Panc1 (cell line): Measurements from ENCODE around the gene DHX8. TPM values are rescaled to one million over a fixed set of nuclear protein-coding genes. Genes with fewer than 3 reads are reported as not detected.

Experiments used
- ATAC-seq: fragments of 200-7000 bp; cut with Tn5 transposase; 2 replicates; pipeline ENCODE4 v1.9.1; 2020; ENCODE audit warnings: mild to moderate bottlenecking, moderate library complexity
- BruUV-seq: library from RNA; stranded (reverse); fragments of 400-500 nt; replicated peaks from 2 replicates; lab custom pipeline; 2021; lab: Mats Ljungman, UMichigan
- CTCF ChIA-PET: fragments of 300-600 bp; sonication (Branson Sonifier 250); formaldehyde crosslinking; loops from one replicate; lab custom pipeline; 2022; ENCODE audit warnings: antibody characterized with exemption; lab: Charles Lee
- POLR2A ChIA-PET: fragments of 300-600 bp; sonication (Branson Sonifier 250); formaldehyde crosslinking; loops from one replicate; lab custom pipeline; 2022; ENCODE audit warnings: antibody characterized with exemption; lab: Charles Lee
- DNase-seq: peaks from one replicate; pipeline ENCODE4 v3.0.0-alpha.2; 2010; ENCODE audit warnings: low read depth, low spot score
- H3K27ac ChIP-seq: 2 replicates; pipeline ENCODE4 v1.5.1; 2011; ENCODE audit warnings: mild to moderate bottlenecking, low read length, inconsistent platforms
- H3K27me3 ChIP-seq: fragments of 200-500 bp; sonication (Bioruptor generic); 2 replicates; pipeline ENCODE4 v1.6.0; 2014; ENCODE audit warnings: low read length, inconsistent platforms; ENCODE audit not compliant: control insufficient read depth, insufficient read depth
- H3K36me3 ChIP-seq: fragments of 200-500 bp; sonication (Bioruptor generic); 2 replicates; pipeline ENCODE4 v1.5.1; 2014; ENCODE audit warnings: inconsistent platforms, mild to moderate bottlenecking, low read length, moderate library complexity; ENCODE audit not compliant: control insufficient read depth, insufficient read depth
- H3K4me1 ChIP-seq: 2 replicates; pipeline ENCODE4 v1.5.1; 2011; ENCODE audit warnings: inconsistent platforms, mild to moderate bottlenecking, low read length, moderate library complexity; ENCODE audit not compliant: control insufficient read depth, insufficient read depth
- H3K4me3 ChIP-seq, 2 experiments: 2 replicates each; pipeline ENCODE4 v1.5.1; 2011 to 2012; ENCODE audit warnings: low read depth in 2 of 2, low read length in 2 of 2, mild to moderate bottlenecking in 2 of 2, inconsistent platforms in 1 of 2, moderate library complexity in 1 of 2
- H3K9me3 ChIP-seq: fragments of 200-500 bp; sonication (Bioruptor generic); 2 replicates; pipeline ENCODE4 v1.5.1; 2014; ENCODE audit warnings: low read depth, mild to moderate bottlenecking, inconsistent platforms, low read length, moderate library complexity; ENCODE audit not compliant: control insufficient read depth, insufficient read depth
- POLR2AphosphoS5 ChIP-seq: IDR thresholded peaks from 2 replicates; pipeline ENCODE4 v1.6.1; 2012; ENCODE audit warnings: mild to moderate bottlenecking, low read depth, low read length, moderate library complexity
- REST ChIP-seq, 2 experiments: IDR thresholded peaks; 2 replicates each; pipeline ENCODE4 v1.6.1; 2011 to 2012; ENCODE audit warnings: low read depth in 2 of 2, control low read depth in 1 of 2, low read length in 1 of 2, mild to moderate bottlenecking in 1 of 2, moderate library complexity in 1 of 2; ENCODE audit not compliant: insufficient read depth in 1 of 2
- SIN3A ChIP-seq: IDR thresholded peaks from 2 replicates; pipeline ENCODE4 v1.6.1; 2012; ENCODE audit warnings: low read depth, mild to moderate bottlenecking, low read length, moderate library complexity, borderline replicate concordance; ENCODE audit not compliant: insufficient read depth
- TCF7L2 ChIP-seq: IDR thresholded peaks from 2 replicates; pipeline ENCODE4 v1.6.1; 2011; ENCODE audit warnings: mild to moderate bottlenecking, low read depth, low read length, inconsistent platforms
- in situ Hi-C: cut with HindIII; loops from 2 replicates; pipeline ENCODE4 v1.10.0; 2016; ENCODE audit warnings: low sequenced_read_pairs, low pct_unique_long_range_greater_than_20kb
- intact Hi-C: fragments of 100-400 bp; cut with micrococcal nuclease; formaldehyde crosslinking; loops from one replicate; pipeline ENCODE4 v1.10.0; 2022; ENCODE audit not compliant: unreplicated experiment
- total RNA-seq: library from RNA; stranded (reverse); gene quantifications from one replicate; pipeline ENCODE4 v1.2.1, GENCODE V29; 2021; ENCODE audit not compliant: unreplicated experiment
- TF ChIP-seq, protein P1 (sequence below): fragments of 450-650 bp; IDR thresholded peaks from 2 replicates; pipeline ENCODE4 v1.5.1; 2017; ENCODE audit warnings: mild to moderate bottlenecking

Gene DHX8
- total RNA-seq, 1 experiment from 2014 or later: 45.6 TPM

DNA sequence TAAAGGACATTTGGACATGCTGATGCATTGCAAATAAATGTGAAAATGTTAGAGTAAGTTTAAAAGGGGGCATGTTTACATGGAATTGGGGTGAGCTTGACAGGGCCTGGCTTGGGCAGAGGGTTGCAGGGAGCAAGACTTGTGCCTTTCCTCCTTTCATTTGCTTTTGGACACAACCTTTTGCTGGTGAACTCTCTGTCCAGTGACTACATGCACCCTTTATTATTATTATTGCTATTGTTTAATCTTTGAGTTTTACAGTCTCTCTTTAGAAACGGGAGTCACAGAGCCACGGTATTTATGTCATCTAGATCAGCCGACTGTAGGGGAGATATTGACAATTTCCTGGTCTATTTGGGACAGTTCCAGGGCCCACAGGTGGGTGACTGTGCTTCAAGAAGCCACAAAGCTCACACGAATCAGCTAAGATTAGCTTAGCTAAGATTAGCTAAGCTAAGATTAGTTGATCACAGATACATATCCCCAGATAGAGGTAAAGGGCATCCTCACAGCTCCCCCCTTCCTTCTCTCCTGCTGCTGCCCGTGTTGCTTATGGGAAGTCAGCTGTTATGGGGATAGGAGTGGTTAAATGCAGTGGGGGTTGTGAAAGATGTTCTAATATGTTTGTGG lies 91.2 kb downstream of the DHX8 start:
- no peak for DNase-seq
- H3K27ac ChIP-seq: no peak overlapping the region
- no peaks in the 10 kb centered on the region for H3K27me3 ChIP-seq
- ChIA-PET POLR2A (interaction anchor here (0.6 kb wide), 1 partner anchor 477 kb away, joined by 9 read pairs; no protein-coding TSS in a partner anchor), CTCF (no interaction called here)
- no peak for ATAC-seq
- no peak overlapping the region for H3K4me3 ChIP-seq
- TF ChIP-seq POLR2AphosphoS5 (no peak), SIN3A (no peak), REST (IDR thresholded peaks at IDR 0.05; ENCODE audit: insufficient read depth in 1 of 2, low read depth in 2 of 2, low read length in 1 of 2) (no peak), TCF7L2 (no peak)
- TF ChIP-seq, protein P1, sequence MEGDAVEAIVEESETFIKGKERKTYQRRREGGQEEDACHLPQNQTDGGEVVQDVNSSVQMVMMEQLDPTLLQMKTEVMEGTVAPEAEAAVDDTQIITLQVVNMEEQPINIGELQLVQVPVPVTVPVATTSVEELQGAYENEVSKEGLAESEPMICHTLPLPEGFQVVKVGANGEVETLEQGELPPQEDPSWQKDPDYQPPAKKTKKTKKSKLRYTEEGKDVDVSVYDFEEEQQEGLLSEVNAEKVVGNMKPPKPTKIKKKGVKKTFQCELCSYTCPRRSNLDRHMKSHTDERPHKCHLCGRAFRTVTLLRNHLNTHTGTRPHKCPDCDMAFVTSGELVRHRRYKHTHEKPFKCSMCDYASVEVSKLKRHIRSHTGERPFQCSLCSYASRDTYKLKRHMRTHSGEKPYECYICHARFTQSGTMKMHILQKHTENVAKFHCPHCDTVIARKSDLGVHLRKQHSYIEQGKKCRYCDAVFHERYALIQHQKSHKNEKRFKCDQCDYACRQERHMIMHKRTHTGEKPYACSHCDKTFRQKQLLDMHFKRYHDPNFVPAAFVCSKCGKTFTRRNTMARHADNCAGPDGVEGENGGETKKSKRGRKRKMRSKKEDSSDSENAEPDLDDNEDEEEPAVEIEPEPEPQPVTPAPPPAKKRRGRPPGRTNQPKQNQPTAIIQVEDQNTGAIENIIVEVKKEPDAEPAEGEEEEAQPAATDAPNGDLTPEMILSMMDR: no peak
- intact Hi-C loops: no loop called here
- H3K9me3 ChIP-seq: no peaks in the 10 kb centered on the region
- in situ Hi-C loops: no loop called here
- H3K4me1 ChIP-seq: peaks cover 18% of the 10 kb centered on the region
- no TSS peak for BruUV-seq
- H3K36me3 ChIP-seq: no peaks in the 10 kb centered on the region

Other genes with a start within 250 kb of the DHX8 start
- gene RNU2-1, start 250.0 kb upstream of the DHX8 start, total RNA-seq: 4,481 TPM
- gene ARL4D, start 85.0 kb upstream of the DHX8 start, total RNA-seq: 4.5 TPM
- 8.3 TPM for gene ETV4, start 62.4 kb downstream of the DHX8 start, total RNA-seq
- gene MEOX1, start 177.9 kb downstream of the DHX8 start, total RNA-seq: 0.21 TPM